ENCODE measurements around the gene TRNAU1AP. TPM values are rescaled to one million over a fixed set of nuclear protein-coding genes. Genes with fewer than 3 reads are reported as not detected.
A peak's percentile ranks its signal among the peaks of the same experiment; 100 is the strongest.

The TRNAU1AP gene
- total and polyA plus RNA-seq, 2 of the 13 experiments (the other 11 are each of a cell fraction or from before 2014, with no cell fraction given) = 29.0 to 42.9 TPM

DNA sequence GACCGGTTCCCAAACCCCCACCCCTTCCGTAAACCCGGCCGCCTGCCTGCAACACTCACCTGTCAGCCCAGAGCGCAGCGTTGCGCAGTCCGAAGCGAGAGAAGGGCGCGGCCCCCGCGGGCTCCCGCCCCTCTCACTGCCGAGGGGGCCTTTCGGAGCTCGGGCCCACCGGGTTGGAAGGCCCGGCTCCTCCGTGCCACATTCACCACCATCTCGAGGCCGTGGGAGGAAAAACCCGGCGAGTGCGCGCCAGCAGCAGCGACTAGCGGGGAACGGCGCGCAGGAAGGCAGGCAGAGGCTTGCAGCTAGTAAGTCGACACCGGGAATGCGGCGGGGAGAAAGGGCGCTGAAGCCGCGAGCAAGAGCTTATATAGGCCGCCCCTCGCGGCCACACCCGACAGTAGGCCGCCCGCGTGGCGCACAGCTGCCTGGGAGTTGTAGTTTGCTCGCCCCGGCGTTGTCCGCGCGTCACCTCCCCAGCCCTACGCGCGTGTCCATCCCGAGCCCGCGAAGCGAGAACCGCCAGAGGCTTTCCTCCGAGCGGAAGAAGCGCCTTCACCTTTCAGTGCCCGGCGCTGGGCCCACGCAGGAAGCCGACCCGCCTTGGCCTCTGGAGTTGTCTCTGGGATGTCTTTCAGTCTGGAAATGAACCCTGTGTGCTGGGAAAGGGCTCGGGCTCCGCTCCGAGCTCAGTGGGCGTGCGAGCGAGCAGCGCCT, 28.8 kb downstream of the TRNAU1AP start (continued):
- TF ChIP-seq SATB2 (CRISPR knock-in tag; IDR thresholded peaks at IDR 0.05) (peak; percentile 22; the same call in 1 of the 2 replicates), SYNCRIP (IDR thresholded peaks at IDR 0.05; ENCODE audit: insufficient read depth, low read depth, low read length) (no peak), CBFB (CRISPR knock-in tag; IDR thresholded peaks at IDR 0.05) (peak; percentile 86), JARID2 (CRISPR knock-in tag; IDR thresholded peaks at IDR 0.05; ENCODE audit: insufficient replicate concordance) (no peak), ISL2 (CRISPR knock-in tag; IDR thresholded peaks at IDR 0.05) (peak; percentile 87), ASH2L (IDR thresholded peaks at IDR 0.05; ENCODE audit: insufficient read length, low read depth, low read length) (peak; percentile 86), ZNF703 (CRISPR knock-in tag; IDR thresholded peaks at IDR 0.05; ENCODE audit: borderline replicate concordance) (no peak), RXRB (CRISPR knock-in tag; IDR thresholded peaks at IDR 0.05; ENCODE audit: borderline replicate concordance) (peak; percentile 60; the same call in 1 of the 2 replicates), PRMT3 (CRISPR knock-in tag; IDR thresholded peaks at IDR 0.05; ENCODE audit: borderline replicate concordance, low read depth) (peak; percentile 95), AKAP8 (CRISPR knock-in tag; IDR thresholded peaks at IDR 0.05) (peak; percentile 78), RFX5 (IDR thresholded peaks at IDR 0.05; ENCODE audit: low read depth, low read length) (no peak), POGK (CRISPR knock-in tag; conservative IDR thresholded peaks at IDR 0.05) (peak; percentile 84), BCL3 (CRISPR knock-in tag; IDR thresholded peaks at IDR 0.05) (peak; percentile 79; the same call in 1 of the 2 replicates)
- TF ChIP-seq, protein P1, sequence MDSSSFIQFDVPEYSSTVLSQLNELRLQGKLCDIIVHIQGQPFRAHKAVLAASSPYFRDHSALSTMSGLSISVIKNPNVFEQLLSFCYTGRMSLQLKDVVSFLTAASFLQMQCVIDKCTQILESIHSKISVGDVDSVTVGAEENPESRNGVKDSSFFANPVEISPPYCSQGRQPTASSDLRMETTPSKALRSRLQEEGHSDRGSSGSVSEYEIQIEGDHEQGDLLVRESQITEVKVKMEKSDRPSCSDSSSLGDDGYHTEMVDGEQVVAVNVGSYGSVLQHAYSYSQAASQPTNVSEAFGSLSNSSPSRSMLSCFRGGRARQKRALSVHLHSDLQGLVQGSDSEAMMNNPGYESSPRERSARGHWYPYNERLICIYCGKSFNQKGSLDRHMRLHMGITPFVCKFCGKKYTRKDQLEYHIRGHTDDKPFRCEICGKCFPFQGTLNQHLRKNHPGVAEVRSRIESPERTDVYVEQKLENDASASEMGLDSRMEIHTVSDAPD (CRISPR knock-in tag; IDR thresholded peaks at IDR 0.05) = peak; percentile 84; the same call in 1 of the 2 replicates
- TF ChIP-seq, protein P2, sequence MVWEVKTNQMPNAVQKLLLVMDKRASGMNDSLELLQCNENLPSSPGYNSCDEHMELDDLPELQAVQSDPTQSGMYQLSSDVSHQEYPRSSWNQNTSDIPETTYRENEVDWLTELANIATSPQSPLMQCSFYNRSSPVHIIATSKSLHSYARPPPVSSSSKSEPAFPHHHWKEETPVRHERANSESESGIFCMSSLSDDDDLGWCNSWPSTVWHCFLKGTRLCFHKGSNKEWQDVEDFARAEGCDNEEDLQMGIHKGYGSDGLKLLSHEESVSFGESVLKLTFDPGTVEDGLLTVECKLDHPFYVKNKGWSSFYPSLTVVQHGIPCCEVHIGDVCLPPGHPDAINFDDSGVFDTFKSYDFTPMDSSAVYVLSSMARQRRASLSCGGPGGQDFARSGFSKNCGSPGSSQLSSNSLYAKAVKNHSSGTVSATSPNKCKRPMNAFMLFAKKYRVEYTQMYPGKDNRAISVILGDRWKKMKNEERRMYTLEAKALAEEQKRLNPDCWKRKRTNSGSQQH (CRISPR knock-in tag; IDR thresholded peaks at IDR 0.05; ENCODE audit: low read depth) = peak; percentile 95
- TF ChIP-seq, protein P3, sequence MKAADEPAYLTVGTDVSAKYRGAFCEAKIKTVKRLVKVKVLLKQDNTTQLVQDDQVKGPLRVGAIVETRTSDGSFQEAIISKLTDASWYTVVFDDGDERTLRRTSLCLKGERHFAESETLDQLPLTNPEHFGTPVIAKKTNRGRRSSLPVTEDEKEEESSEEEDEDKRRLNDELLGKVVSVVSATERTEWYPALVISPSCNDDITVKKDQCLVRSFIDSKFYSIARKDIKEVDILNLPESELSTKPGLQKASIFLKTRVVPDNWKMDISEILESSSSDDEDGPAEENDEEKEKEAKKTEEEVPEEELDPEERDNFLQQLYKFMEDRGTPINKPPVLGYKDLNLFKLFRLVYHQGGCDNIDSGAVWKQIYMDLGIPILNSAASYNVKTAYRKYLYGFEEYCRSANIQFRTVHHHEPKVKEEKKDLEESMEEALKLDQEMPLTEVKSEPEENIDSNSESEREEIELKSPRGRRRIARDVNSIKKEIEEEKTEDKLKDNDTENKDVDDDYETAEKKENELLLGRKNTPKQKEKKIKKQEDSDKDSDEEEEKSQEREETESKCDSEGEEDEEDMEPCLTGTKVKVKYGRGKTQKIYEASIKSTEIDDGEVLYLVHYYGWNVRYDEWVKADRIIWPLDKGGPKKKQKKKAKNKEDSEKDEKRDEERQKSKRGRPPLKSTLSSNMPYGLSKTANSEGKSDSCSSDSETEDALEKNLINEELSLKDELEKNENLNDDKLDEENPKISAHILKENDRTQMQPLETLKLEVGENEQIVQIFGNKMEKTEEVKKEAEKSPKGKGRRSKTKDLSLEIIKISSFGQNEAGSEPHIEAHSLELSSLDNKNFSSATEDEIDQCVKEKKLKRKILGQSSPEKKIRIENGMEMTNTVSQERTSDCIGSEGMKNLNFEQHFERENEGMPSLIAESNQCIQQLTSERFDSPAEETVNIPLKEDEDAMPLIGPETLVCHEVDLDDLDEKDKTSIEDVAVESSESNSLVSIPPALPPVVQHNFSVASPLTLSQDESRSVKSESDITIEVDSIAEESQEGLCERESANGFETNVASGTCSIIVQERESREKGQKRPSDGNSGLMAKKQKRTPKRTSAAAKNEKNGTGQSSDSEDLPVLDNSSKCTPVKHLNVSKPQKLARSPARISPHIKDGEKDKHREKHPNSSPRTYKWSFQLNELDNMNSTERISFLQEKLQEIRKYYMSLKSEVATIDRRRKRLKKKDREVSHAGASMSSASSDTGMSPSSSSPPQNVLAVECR (CRISPR knock-in tag; IDR thresholded peaks at IDR 0.05; ENCODE audit: borderline replicate concordance) = peak; percentile 94
